ENCODE measurements around the gene KCNQ4.

The KCNQ4 gene

GRCh38 chr1:40758004-40758403 lies 25.6 kb upstream of the KCNQ4 start:
- Histone ChIP-seq H3K36me3 (ENCODE audit: low read depth) (peaks cover 72% of the 10 kb centered on the region), H3K4me3 (ENCODE audit: severe bottlenecking) (no peak overlapping the region)

GRCh38 chr1:40758578-40759343 lies 24.8 kb upstream of the KCNQ4 start:
- Histone ChIP-seq H3K36me3 (ENCODE audit: low read depth) (peaks cover 71% of the 10 kb centered on the region), H3K4me3 (ENCODE audit: severe bottlenecking) (no peak overlapping the region), H3K9me3 (ENCODE audit: severe bottlenecking) (no peaks in the 10 kb centered on the region), H3K4me1 (ENCODE audit: insufficient read depth, poor library complexity, severe bottlenecking) (no peaks in the 10 kb centered on the region), H3K27me3 (ENCODE audit: insufficient read depth, poor library complexity, severe bottlenecking) (no peaks in the 10 kb centered on the region), H3K27ac (ENCODE audit: poor library complexity, severe bottlenecking) (no peak overlapping the region)
- DNase-seq (ENCODE audit: low spot score) (no peak), ATAC-seq (ENCODE audit: low read depth) (no peak)
- TF ChIP-seq CTCF (IDR thresholded peaks at IDR 0.05; ENCODE audit: poor library complexity, severe bottlenecking), result no peak

More at GRCh38 chr1:40758004-40758403, 25.6 kb upstream of the KCNQ4 start:
- ATAC-seq (ENCODE audit: low read depth) (no peak), DNase-seq (ENCODE audit: low spot score) (no peak)
- H3K9me3 ChIP-seq (ENCODE audit: severe bottlenecking), result no peaks in the 10 kb centered on the region
- no peaks in the 10 kb centered on the region for H3K27me3 ChIP-seq (ENCODE audit: insufficient read depth, poor library complexity, severe bottlenecking)
- no peak overlapping the region for H3K27ac ChIP-seq (ENCODE audit: poor library complexity, severe bottlenecking)
- no peaks in the 10 kb centered on the region for H3K4me1 ChIP-seq (ENCODE audit: insufficient read depth, poor library complexity, severe bottlenecking)
- TF ChIP-seq CTCF (IDR thresholded peaks at IDR 0.05; ENCODE audit: poor library complexity, severe bottlenecking), result no peak

DNA sequence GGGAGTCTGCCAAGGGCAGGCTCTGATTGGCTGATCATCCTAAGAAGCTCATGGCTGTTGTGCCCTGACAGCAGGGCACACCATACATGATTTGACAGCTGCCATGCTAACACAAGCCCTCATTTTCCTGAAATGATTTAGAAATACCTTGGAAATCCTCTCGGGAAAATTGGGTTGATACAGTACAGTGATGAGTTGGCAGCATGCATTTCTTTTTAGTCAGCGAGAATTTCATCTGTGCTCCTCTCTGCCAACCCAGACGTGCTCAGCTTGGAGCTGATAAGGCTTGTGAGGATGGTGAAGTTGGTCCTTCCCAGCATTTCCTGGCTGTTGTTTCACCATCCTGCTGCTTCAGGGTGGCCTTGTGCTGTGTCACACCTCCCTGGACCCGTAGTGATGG lies 22.6 kb upstream of the KCNQ4 start:
- DNase-seq (ENCODE audit: low spot score) (no peak), ATAC-seq (ENCODE audit: low read depth) (no peak)
- Histone ChIP-seq H3K27ac (ENCODE audit: poor library complexity, severe bottlenecking) (no peak overlapping the region), H3K27me3 (ENCODE audit: insufficient read depth, poor library complexity, severe bottlenecking) (no peaks in the 10 kb centered on the region), H3K4me3 (ENCODE audit: severe bottlenecking) (no peak overlapping the region), H3K4me1 (ENCODE audit: insufficient read depth, poor library complexity, severe bottlenecking) (no peaks in the 10 kb centered on the region), H3K9me3 (ENCODE audit: severe bottlenecking) (no peaks in the 10 kb centered on the region), H3K36me3 (ENCODE audit: low read depth) (peaks cover 65% of the 10 kb centered on the region)
- TF ChIP-seq CTCF (IDR thresholded peaks at IDR 0.05; ENCODE audit: poor library complexity, severe bottlenecking), result no peak

DNA sequence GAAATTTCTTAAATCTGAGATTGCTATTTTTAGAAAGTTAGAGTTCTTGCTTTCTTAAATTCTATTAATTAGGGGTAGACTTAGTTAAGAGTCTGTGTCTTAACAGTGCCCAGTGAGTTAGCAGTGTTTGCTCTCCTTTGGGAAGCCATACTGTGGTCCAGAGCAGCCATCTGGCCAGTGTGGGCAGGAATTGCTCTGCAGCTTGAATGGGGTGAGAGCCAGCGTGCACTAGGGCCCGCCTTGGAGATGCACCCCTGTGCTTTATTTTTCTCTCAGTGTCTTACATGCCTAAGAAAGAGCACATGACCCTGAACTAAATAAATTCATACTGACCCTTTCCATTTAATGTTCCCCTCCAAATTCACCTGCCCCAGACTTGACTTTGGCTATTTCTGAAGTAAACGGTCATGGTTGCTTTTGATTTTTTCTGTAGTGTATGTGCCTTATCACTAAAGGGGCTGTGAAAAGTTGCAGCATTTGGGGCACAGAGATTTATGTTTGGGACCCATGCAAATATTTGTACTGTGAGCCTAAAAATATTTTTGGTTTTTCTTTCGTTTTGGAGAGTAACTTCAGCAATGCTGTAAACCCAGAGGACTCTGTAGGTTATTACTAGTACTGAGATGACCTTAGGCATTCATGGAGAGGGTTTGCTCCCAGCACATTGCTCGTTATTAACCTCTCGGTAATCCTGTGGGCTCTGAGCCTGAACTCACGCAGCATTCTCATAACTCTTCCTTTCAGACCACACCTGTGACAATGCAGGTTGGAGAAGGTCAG lies 21.3 kb upstream of the KCNQ4 start:
- TF ChIP-seq CTCF (IDR thresholded peaks at IDR 0.05; ENCODE audit: poor library complexity, severe bottlenecking), result no peak
- ATAC-seq (ENCODE audit: low read depth) (no peak), DNase-seq (ENCODE audit: low spot score) (no peak)
- H3K4me1 ChIP-seq (ENCODE audit: insufficient read depth, poor library complexity, severe bottlenecking), result no peaks in the 10 kb centered on the region
- peaks cover 65% of the 10 kb centered on the region for H3K36me3 ChIP-seq (ENCODE audit: low read depth)
- no peak overlapping the region for H3K27ac ChIP-seq (ENCODE audit: poor library complexity, severe bottlenecking)
- H3K4me3 ChIP-seq (ENCODE audit: severe bottlenecking), result no peak overlapping the region
- H3K27me3 ChIP-seq (ENCODE audit: insufficient read depth, poor library complexity, severe bottlenecking), result no peaks in the 10 kb centered on the region
- no peaks in the 10 kb centered on the region for H3K9me3 ChIP-seq (ENCODE audit: severe bottlenecking)
